Loucy (cell line): Measurements from ENCODE around the gene INPP4A.

ENCODE experiments used
- EZH2phosphoT487 ChIP-seq: fragments of 200-600 bp; IDR thresholded peaks from 2 replicates; pipeline ENCODE4 v1.6.1; 2018; ENCODE audit warnings: antibody characterized with exemption, mild to moderate bottlenecking, moderate library complexity, borderline replicate concordance
- TF ChIP-seq, protein P1 (sequence below): fragments of 200-600 bp; sonication (generic); conservative IDR thresholded peaks from 2 replicates; pipeline ENCODE4 v1.5.1; 2014; ENCODE audit warnings: mild to moderate bottlenecking, antibody characterized with exemption, low read length

DNA sequence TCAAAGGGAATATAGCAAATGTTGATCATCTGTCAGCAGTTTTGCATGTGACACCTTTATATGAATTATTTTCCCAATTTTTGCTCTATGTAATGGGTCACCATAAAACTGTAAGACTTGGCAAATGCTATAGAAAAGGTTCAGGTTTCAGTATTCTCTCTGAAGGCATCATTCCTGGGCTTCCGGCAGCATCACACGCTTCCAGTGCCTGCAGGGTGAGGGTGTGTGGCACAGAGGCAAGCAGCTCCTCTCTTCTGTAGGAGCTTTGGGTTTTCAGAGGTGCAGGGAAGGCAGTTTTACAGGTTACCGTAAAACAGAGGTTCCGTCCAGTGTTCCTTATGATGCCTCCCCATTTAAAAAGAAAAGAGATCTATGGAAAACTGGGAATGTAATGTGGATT is 144.8 kb downstream of the INPP4A start:
- TF ChIP-seq, protein P1, sequence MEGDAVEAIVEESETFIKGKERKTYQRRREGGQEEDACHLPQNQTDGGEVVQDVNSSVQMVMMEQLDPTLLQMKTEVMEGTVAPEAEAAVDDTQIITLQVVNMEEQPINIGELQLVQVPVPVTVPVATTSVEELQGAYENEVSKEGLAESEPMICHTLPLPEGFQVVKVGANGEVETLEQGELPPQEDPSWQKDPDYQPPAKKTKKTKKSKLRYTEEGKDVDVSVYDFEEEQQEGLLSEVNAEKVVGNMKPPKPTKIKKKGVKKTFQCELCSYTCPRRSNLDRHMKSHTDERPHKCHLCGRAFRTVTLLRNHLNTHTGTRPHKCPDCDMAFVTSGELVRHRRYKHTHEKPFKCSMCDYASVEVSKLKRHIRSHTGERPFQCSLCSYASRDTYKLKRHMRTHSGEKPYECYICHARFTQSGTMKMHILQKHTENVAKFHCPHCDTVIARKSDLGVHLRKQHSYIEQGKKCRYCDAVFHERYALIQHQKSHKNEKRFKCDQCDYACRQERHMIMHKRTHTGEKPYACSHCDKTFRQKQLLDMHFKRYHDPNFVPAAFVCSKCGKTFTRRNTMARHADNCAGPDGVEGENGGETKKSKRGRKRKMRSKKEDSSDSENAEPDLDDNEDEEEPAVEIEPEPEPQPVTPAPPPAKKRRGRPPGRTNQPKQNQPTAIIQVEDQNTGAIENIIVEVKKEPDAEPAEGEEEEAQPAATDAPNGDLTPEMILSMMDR: no peak
- no peak for TF ChIP-seq EZH2phosphoT487
